IPS DF 4.7 (cell line): ENCODE measurements around the gene CYB561A3.

ENCODE experiments used
- DNase-seq: peaks from one replicate; pipeline ENCODE4 v3.0.0-alpha.2; 2013; ENCODE audit warnings: low spot score; ENCODE audit errors: extremely low read depth

Gene CYB561A3

DNA sequence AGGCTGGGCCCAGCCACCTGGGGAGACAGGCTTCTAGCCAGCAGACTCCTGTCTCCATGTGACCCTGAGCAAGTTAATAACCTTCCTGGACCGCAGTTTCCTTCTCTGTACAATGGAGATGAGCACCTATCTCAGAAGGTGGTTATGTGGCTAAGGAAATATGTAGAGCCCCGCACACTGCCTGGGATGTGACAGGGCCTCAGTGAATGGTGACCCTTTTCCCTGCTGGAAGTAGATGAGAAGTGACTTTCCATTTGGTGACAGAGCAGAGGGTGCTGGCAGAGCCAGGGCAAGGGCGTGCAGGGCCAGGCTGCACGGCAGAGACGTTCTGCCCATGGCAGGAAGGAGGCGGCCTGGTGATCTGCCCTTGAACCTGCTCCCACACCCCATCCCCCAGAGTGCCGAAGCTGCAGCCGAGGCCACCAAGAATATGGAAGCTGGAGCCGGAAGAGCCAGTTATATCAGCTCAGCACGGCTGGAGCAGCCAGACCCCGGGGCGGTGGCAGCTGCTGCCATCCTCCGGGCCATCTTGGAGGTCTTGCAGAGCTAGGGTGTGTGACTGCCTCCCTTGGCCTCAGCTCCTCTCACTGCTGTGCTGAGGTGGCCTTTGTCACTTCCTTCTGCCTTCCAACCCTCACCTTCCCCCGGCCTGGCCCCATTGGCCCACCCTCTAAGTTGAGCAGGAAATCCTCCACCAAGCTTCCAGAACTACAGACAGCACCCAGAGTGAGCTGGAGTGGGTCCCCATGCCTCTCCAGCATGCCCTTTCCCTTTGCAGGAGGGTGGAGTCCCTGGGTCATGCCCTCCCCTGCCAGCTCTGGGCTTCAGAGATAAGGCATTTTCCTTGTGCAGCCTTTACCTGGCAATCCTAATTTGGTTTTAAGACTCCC, 15.5 kb downstream of the CYB561A3 start:
- no peak for DNase-seq

DNA sequence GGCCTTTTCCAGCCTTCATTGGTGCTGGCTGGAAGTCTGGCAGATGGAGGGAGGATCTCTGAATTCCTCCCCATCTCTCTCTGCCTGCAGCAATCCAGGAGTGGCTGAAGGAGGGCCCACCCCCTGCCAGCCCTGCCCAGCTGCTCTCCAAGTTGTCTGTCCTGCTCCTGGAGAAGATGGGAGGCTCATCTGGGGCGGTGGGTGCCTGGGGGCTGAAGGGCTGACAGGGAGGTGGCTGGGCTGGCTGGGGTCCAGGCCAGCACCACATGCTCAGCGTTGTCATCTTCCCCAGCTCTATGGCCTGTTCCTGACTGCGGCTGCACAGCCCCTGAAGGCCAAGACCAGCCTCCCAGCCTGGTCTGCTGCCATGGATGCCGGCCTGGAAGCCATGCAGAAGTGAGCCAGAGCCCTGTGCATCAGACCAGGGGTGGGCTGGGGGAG, 16.5 kb downstream of the CYB561A3 start:
- no peak for DNase-seq

DNA sequence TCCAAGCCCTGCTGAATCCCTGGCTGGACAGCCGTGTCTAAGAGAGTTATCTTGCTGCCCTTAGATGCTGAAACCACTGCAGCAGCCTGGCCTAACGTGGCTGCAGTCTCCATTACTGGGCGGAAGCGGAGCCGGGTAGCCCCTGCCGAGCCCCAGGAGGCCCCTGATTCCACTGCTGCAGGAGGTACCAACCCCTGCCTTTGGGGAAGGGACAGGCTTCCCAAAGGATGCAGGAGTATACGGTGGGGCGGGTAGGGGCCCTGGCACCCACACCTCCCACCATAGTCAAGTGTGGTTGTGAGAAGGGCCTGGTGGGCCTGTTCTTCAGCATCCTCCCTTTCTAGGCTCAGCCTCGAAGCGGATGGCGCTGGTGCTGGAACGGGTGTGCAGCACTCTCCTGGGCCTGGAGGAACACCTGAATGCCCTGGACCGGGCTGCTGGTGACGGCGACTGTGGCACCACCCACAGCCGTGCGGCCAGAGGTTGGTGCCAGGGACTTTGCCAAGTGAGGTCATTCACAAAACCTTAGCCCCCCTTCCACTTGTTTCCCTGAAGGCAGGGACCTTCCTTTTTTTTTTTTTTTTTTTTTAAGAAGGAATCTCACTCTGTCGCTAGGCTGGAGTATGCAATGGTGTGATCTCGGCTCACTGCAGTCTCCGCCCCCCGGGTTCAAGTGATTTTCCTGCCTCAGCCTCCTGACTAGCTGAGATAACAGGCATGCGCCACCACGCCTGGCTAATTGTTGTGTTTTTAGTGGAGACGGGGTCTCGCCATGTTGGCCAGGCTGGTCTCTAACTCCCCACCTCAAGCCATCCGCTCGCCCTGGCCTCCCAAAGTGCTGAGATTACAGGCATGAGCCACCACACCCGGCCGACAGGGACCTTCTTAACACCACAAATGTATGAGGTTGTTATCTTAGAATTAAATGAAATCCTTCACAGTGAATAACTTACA, 17.6 kb downstream of the CYB561A3 start:
- DNase-seq, result no peak

DNA sequence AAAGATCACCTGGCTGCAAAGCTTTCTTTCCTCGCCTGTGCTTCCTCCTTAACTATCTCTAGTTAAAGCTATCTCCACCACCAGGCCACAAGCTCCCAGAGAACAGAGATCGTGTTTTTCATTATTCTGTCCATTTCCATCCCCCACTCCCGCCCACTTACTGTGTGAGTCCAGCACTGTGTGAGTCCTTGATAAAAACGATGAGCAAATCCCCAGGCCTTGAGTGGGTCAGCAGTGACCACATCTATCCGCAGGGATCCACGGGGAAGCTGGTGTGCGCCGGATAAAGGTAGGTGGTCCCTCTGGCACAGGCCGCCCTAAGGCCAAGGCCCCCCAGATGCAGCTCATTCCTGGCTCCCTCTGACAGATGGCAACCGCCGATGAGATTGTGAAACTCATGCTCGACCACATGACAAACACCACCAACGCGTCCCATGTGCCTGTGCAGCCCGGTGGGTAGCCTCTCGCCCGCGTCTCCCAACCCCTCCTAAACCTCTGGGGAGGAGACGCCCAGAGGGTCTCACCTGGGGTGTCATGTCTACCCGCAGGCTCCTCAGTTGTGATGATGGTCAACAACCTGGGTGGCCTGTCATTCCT, 19.4 kb downstream of the CYB561A3 start:
- no peak for DNase-seq

DNA sequence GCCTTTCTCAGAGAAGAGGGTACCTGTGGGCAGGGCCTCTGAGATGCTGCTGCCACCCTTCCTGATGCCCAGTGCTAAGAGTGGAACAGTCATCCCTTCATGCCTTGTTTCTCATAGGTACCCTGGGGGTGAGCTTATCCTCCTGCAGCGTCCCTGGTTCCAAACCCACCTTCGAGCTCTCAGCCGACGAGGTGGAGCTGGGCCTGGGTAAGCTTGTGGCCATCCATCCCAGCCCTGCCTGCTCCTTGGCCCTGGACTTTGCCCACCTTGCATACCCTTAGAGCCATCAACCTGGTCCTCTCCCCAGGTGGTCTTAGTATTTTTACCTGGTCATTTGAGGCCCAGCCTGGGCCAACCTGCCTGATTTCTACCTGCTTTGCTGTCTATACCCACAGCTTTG, 20.0 kb downstream of the CYB561A3 start:
- DNase-seq, result no peak

DNA sequence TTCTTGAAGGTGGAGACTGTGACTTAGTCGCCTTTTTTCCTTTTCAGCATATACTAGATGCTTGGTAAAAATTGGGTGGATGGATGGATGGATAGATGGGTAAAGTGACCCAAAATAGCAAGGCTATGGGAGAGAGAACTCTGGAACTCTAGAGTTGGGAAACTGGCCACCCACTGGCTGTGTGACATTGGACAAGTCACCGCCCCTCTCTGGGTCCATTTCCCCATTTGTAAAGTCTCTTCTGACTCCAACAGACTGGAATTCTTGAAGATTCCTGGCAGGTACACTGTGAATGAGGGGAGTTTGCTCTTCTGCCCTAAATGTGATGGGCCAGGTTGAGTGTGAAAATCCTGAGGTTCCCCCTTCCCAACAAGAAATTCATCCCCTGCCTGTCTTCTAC, 20.7 kb downstream of the CYB561A3 start:
- DNase-seq, result no peak

DNA sequence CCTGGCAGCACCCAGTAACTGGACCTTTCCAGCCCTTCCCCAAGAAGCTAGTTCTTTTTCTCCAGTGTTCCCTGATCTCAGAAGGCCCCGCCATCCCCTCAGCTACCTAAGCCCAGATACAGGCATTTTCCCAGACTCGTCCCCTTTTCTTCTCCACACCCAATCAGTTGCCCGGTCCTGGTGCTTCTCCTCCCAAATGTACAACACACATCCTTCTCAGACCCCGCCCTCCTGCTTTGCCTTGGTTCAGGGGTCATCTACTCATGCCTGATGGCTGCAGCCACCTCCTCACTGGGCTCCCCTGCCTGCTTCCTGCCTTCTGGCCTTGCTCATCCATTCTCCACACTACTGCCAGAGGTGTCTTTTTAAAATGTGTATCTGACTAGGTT, 22.2 kb downstream of the CYB561A3 start:
- DNase-seq, result no peak

DNA sequence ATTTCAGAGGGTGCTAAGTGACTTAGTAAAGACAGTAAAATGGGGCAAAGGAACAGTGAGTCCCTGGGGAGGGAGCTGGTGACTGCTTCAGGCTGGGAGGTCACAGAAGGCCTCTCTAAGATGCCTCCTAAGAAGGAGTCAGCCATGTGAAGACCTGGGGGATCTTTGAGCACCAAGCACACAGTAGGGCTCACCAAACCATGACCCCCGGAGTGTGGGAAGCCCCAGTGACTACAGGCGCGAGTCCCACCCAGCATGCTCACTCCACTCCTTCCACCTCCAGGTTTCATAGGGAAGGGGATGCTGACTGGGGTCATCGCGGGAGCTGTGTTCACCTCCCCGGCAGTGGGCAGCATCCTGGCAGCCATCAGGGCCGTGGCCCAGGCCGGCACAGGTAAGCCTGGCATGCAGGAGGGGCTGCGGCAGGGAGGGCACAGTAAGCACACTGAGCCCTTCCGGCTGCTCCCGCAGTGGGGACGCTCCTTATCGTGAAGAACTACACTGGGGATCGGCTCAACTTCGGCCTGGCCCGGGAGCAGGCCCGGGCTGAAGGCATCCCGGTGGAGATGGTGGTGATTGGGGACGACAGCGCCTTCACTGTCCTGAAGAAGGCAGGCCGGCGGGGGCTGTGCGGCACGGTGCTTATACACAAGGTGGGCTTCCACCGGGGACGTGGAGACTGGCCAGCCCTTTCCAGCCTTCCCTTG, 22.7 kb downstream of the CYB561A3 start:
- DNase-seq, result no peak

DNA sequence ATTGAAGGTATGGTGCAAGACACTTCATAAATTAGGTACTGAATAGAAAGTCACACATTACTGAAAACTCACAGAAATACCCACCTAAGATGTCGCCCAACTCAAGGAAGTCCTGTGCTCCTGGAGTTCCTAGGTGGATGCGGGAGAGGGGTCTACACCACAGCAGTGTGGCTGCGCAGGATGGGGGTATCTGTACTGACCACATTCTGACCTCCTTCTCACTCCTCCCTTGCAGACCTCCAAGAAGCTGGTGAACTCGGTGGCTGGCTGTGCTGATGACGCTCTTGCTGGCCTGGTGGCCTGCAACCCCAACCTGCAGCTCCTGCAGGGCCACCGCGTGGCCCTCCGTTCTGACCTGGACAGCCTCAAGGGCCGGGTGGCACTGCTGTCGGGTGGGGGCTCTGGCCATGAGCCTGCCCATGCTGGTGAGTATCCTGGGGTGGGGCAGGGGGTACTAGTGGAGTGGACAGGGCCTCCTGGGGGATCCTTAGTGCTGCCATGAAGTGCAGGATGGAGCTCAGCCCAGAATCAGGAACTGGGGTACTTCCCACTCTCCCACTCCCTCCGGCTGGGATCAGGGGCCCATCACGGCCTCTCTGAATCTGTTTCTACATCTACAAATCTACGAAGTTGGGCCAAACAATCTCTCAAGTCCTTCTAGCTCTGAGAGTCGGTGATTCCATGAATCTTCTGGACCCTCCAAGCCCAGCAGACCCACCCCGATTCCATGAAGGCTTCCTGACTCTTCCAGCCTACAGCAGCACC, 23.8 kb downstream of the CYB561A3 start:
- DNase-seq, result no peak

DNA sequence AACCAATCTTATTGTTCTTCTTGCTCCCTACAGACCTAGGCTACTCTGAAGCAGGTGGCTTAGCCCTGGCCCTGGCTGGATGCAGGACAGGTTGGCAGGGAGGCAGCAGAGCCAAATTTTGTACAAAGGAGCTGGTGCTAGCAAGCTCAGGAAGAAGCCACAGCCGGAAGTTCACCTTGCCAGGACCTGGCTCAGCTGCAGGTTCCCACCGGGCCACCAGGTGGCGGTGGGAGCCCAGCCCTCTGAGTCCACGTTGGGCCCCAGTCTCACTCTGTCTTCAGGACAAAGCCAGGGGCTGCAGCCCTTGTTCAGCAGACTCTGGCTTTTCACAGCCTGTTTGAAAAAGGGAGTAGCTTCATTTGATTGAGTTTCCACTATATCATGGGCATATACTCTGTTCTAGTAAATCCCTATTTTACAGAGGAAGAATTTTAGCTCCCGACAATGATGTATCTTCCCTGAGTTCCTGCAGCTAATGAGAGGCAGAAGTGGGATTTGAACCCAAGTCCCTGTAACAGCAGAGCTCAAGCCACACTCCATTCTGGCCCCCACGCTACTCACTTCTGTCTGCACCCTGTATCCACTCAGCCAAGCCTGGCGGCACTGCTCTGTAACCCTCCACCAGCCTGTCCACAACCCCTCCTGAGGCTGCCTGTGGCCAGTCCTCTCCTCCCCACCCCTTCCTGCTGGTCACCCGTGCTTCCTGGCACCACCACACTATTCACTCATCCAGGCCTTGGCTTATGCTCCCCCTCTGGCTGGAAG, 25.3 kb downstream of the CYB561A3 start:
- peak; percentile 82 for DNase-seq

DNA sequence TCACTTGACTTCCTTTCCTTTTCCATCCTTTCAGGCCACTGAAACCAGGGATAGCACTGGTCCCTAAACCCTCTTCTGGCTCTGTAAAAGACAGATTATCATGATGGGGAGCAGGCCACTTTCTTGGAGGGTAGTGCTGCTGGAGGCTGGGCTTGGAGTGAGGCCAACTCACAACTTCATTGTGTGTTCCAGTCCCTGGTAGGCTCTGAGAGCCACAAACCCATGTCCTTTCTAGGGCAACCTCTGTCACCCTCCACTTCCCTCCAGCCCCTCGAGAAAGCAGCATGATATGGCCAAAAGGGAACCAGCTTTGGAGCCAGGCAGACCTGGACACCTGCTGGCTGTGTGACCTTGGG, 26.3 kb downstream of the CYB561A3 start:
- DNase-seq, result no peak

DNA sequence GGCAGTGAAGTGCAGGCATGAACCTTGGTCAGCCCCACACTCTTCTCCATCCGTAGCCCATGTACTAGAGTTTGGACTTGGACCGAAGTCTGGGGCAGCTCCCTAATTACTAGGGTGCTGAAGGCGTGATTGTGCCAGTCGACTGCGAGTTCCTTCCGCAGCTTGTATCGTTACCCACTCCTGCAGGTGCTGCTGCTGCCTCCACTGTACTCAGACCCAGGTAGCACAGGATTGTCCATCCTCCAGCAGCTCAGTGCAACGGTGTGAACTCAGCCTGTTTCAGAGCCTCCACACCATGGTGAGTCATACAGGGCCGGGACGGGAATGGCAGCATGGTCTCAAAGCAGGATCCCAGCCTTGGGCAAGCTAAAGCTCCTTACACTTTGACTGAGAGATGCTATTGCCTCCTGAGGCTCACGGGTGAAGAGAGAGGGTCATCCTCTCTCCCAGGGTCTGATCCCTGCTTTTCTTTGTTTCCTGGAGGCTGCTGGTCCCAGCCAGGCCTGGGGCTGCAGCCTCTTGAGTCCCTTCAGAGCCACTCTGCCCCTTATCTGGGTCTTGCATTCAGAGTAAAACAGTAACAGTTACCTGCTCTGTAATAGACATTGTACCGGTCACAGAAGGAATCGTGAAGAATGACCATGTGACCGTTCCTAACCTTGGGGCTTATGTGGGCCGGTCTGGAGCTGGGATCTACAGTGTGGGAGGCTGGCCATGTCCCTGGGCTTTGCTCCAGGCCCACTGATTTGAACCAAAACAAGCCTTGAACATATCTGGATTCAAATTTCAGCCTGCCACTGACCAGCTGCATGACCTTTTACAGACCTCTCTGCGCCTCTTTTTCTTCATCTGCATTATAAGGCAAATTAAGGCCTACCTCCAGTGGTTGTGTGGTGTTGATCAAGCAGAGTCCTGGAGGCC, 27.0 kb downstream of the CYB561A3 start:
- DNase-seq, result no peak

DNA sequence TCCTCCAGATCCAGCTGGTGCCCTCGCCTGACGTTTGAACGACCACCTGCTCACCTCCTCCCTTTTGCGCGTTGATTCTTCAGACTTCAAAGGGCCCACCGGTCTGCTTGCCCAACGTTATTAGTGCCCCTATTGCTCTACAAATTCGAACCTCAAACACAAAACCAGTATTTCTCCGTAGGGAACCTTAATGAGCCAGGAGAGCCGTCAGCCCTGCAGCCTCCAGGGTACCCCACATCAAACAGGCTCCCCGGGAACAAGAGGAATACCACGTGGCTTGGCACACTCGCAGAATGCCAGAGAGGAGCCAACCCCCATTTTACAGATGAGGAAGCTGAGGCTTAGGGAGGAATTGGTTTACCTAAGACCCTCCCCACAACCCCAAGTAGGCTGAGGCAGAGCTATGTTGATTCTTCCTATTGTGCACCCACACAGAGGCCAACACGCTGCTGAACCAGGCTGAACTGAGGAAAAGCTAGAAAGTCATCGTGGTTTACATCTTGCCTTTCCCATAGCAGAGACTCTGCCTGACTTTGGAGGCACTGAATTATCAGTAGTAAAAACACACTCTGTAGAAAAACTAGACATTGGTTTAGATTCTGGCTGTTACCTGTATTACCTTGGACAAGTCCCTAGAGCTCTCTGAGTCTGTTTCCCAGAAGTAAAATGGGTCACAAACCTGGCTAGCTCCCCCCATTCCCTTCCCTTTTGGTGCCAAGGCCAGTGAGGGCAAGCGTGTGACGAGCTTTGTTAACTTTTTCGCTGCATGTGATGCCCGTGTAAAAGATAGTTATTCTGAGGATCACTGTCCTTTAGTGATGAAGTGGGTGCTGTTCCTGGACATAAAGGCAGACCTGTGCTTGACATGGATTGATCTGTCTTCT, 27.9 kb downstream of the CYB561A3 start:
- DNase-seq, result no peak

DNA sequence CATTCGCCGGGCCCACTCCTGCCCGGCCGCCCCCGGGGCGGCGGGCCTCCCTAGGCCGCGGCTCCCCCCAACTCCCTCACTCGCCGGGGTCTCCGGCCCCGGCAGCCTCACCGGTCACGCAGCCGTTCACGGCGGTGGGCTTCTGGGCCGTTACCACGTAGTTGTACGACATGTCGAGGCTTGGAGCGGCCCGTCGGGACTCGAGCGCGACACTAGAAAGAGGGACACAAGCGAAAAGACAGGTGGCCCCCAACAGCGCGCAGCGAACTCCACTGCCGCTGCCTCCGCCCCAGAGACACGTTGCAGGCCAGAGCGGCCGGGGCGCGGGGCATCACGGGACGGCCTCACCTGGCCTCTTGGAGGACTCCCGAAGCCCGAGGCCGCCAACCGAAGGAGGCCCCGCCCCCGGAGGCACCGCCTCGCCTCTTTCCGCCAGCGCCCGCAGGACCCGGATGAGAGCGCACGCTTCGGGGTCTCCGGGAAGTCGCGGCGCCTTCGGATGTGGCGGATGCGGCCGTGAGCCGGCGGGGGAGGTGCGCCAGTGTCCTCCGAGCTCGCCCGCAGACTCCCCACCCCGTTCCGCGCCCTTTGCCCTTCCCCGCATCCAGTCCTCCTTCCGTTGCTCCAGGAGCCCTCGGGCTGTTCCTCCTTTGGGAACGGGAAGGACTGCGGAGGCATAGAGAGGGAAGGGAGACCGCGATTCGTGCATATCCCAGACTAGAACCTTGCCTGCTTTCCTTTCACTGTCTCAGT, 28.7 kb downstream of the CYB561A3 start, which contains the start of the genes DDB1 and TKFC:
Gene DDB1, minus strand, starts transcription at position 309 of the 753 bp plus-strand sequence. Its CDS starts 137 bp downstream, at position 172.
Gene TKFC, plus strand, starts transcription at position 432 of the 753 bp plus-strand sequence. CDS start 1,501 bp downstream, outside the sequence.
- DNase-seq, result peak; percentile 83

DNA sequence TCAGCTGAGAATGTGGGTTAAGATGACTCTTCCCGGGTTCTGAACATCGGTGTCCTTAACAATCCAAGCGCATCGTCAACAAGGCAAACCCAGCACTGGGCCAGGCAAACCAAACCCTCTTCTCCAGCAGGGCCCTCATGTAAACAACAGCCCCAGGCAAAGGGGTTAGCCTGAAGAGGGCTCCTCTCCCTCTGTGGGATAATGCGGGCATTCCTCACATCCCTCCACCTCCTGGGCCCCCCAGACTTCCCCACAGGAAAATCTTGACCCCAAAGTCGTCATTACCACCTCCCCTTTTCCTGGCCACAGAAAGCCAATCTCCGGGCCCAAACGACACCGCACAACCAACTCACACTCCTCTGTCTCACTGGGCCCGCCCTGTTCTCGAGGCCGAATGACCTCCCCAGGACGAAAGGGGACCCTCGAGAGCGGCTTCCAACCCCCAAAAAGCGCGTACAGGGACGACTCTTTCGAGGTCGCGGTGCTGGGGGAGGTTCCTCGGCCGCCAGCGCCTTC, 29.3 kb downstream of the CYB561A3 start:
- DNase-seq, result no peak

DNA sequence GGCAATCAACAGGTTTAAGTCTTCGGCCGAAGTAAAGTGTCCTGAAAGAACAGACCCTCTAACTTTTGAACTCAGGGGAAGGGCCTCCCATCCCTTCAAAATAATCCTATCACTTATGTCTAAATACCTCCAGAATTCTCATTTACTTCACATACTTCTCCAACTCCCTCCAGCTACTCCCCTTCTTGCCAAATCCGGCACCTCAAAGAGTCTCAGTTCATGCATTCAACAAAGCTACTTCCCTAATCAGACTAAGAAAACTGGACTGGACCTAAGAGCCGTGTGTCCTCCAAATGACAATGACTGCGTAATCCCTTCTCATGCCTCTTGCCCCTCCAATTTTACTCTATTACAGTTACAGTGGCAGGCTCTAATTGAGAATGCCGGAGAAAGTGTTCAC, 30.0 kb downstream of the CYB561A3 start:
- DNase-seq, result no peak
